A673 (cell line): Measurements from ENCODE around the gene HOXC10. TPM values are rescaled to one million over a fixed set of nuclear protein-coding genes. Genes with fewer than 3 reads are reported as not detected.

ENCODE experiments used
- BruUV-seq: library from RNA; stranded (reverse); fragments of 400-500 nt; replicated peaks from 2 replicates; lab custom pipeline; 2021; lab: Mats Ljungman, UMichigan
- CTCF ChIA-PET: fragments of 300-600 bp; sonication (Branson Sonifier 250); formaldehyde crosslinking; loops from one replicate; lab custom pipeline; 2022; ENCODE audit warnings: antibody characterized with exemption; lab: Charles Lee
- POLR2A ChIA-PET: fragments of 300-600 bp; sonication (Branson Sonifier 250); formaldehyde crosslinking; loops from one replicate; lab custom pipeline; 2022; ENCODE audit warnings: antibody characterized with exemption; ENCODE audit not compliant: low non-redundant PET; lab: Charles Lee
- DNase-seq: peaks from one replicate; pipeline ENCODE4 v3.0.0-alpha.2; 2015; ENCODE audit warnings: low spot score
- H3K27ac ChIP-seq: fragments of 200-600 bp; sonication (generic); 2 replicates; pipeline ENCODE4 v1.5.1; 2016; ENCODE audit warnings: mixed run types, low read depth, mild to moderate bottlenecking, mixed read lengths, antibody characterized with exemption, low read length; ENCODE audit not compliant: poor library complexity, severe bottlenecking
- H3K27me3 ChIP-seq: fragments of 200-600 bp; sonication (generic); replicated peaks from 2 replicates; pipeline ENCODE4 v1.6.1; 2017; ENCODE audit warnings: mixed run types, low read depth, mild to moderate bottlenecking, mixed read lengths, antibody characterized with exemption, low read length; ENCODE audit not compliant: insufficient read depth, poor library complexity
- H3K36me3 ChIP-seq: fragments of 200-600 bp; sonication (generic); 2 replicates; pipeline ENCODE4 v1.6.1; 2016; ENCODE audit warnings: mixed run types, mild to moderate bottlenecking, mixed read lengths, antibody characterized with exemption, low read length; ENCODE audit not compliant: insufficient read depth, poor library complexity, severe bottlenecking
- H3K4me1 ChIP-seq: fragments of 200-600 bp; sonication (generic); 2 replicates; pipeline ENCODE4 v1.6.1; 2017; ENCODE audit warnings: mixed run types, mild to moderate bottlenecking, mixed read lengths, antibody characterized with exemption, low read length; ENCODE audit not compliant: insufficient read depth, poor library complexity, severe bottlenecking
- H3K4me3 ChIP-seq: fragments of 200-600 bp; sonication (generic); 2 replicates; pipeline ENCODE4 v1.5.1; 2016; ENCODE audit warnings: low read depth, mixed run types, mild to moderate bottlenecking, mixed read lengths, low read length; ENCODE audit not compliant: poor library complexity, severe bottlenecking
- H3K9me3 ChIP-seq: fragments of 200-600 bp; sonication (generic); 2 replicates; pipeline ENCODE4 v1.6.1; 2016; ENCODE audit warnings: mixed run types, low read depth, mild to moderate bottlenecking, mixed read lengths, antibody characterized with exemption, low read length; ENCODE audit not compliant: poor library complexity, severe bottlenecking
- CTCF ChIP-seq: fragments of 300-800, 200-600 bp; sonication (generic); conservative IDR thresholded peaks from 2 replicates; pipeline ENCODE4 v1.5.1; 2017; ENCODE audit warnings: low read depth, mild to moderate bottlenecking, antibody characterized with exemption, low read length, moderate library complexity, mixed read lengths
- EZH2 ChIP-seq: fragments of 200-600 bp; sonication (generic); IDR thresholded peaks from 2 replicates; pipeline ENCODE4 v1.6.1; 2017; ENCODE audit warnings: borderline replicate concordance, low read depth, mild to moderate bottlenecking, mixed read lengths, antibody characterized with exemption, low read length; ENCODE audit not compliant: poor library complexity, severe bottlenecking
- intact Hi-C: fragments of 100-400 bp; cut with micrococcal nuclease; formaldehyde crosslinking; loops from one replicate; pipeline ENCODE4 v1.10.0; 2022; ENCODE audit not compliant: unreplicated experiment
- total RNA-seq: library from RNA; stranded (reverse); gene quantifications from 2 replicates; pipeline ENCODE4 v1.2.3, GENCODE V29; 2021

HOXC10 gene
- total RNA-seq, 1 experiment from 2014 or later: 27.8 TPM

- no TSS peak for BruUV-seq
These were observed 5.5 kb downstream of the HOXC10 start for GRCh38 chr12:53990311-53991076.

GRCh38 chr12:53991077-53991460, 6.1 kb downstream of the HOXC10 start:
- CTCF ChIA-PET: no interaction called here
- no peak for DNase-seq
- Histone ChIP-seq H3K27me3 (no peaks in the 10 kb centered on the region), H3K36me3 (no peaks in the 10 kb centered on the region), H3K4me3 (no peak overlapping the region), H3K4me1 (peaks cover 82% of the 10 kb centered on the region), H3K27ac (peak overlapping the region; percentile 19), H3K9me3 (no peaks in the 10 kb centered on the region)
- no peak for TF ChIP-seq EZH2
- no peak for TF ChIP-seq CTCF
- POLR2A ChIA-PET: no interaction called here
- intact Hi-C loops: no loop called here
- BruUV-seq: no TSS peak

More at GRCh38 chr12:53990311-53991076, 5.5 kb downstream of the HOXC10 start:
- Histone ChIP-seq H3K27me3 (no peaks in the 10 kb centered on the region), H3K9me3 (no peaks in the 10 kb centered on the region), H3K27ac (peak overlapping the region; percentile 19), H3K4me1 (peaks cover 82% of the 10 kb centered on the region), H3K36me3 (no peaks in the 10 kb centered on the region), H3K4me3 (no peak overlapping the region)
- CTCF ChIA-PET: no interaction called here
- TF ChIP-seq CTCF (no peak), EZH2 (no peak)
- POLR2A ChIA-PET: interaction anchor here (0.6 kb wide), 1 partner anchor 26 kb away, joined by 5 read pairs; no protein-coding TSS in a partner anchor
- no peak for DNase-seq
- intact Hi-C loops: no loop called here

- Histone ChIP-seq H3K27me3 (no peaks in the 10 kb centered on the region), H3K4me1 (peaks cover 85% of the 10 kb centered on the region), H3K36me3 (no peaks in the 10 kb centered on the region), H3K9me3 (no peaks in the 10 kb centered on the region), H3K4me3 (no peak overlapping the region), H3K27ac (no peak overlapping the region)
- no TSS peak for BruUV-seq
- intact Hi-C loops: no loop called here
- ChIA-PET POLR2A (no interaction called here), CTCF (interaction anchor here (0.5 kb wide), 1 partner anchor 89 kb away, joined by 4 read pairs; no protein-coding TSS in a partner anchor)
- TF ChIP-seq CTCF (no peak), EZH2 (no peak)
- DNase-seq: no peak
These were observed 7.5 kb downstream of the HOXC10 start for GRCh38 chr12:53992377-53992889.
